Liver (tissue), 9 donors: ENCODE data around the gene MYH14. TPM values are rescaled to one million over a fixed set of nuclear protein-coding genes. Genes with fewer than 3 reads are reported as not detected.

Experiments used
- DNase-seq: peaks from one replicate; pipeline ENCODE4 v3.0.0-alpha.2; 2017; ENCODE audit warnings: low spot score
- H3K27ac ChIP-seq, 2 donors: one replicate each; pipeline ENCODE4 v1.7.0; 2013; ENCODE audit warnings: inconsistent platforms in 2 of 2, low read length in 2 of 2, control low read depth in 1 of 2, low read depth in 1 of 2, mild to moderate bottlenecking in 1 of 2
- H3K27me3 ChIP-seq, 4 donors: one replicate each; pipeline versions ENCODE4 v1.6.1 to v1.7.0; 2013; ENCODE audit warnings: low read length in 3 of 4, inconsistent platforms in 1 of 4, mild to moderate bottlenecking in 1 of 4, moderate library complexity in 1 of 4; ENCODE audit not compliant: control insufficient read depth in 4 of 4, insufficient read depth in 4 of 4
- H3K36me3 ChIP-seq, 4 donors: one replicate each; pipeline versions ENCODE4 v1.6.1 to v1.7.0; 2013; ENCODE audit warnings: low read length in 3 of 4, mild to moderate bottlenecking in 3 of 4, low read depth in 1 of 4, moderate library complexity in 1 of 4; ENCODE audit not compliant: control insufficient read depth in 4 of 4, insufficient read depth in 3 of 4
- H3K4me1 ChIP-seq, 4 donors: one replicate each; pipeline versions ENCODE4 v1.6.1 to v1.7.0; 2013; ENCODE audit warnings: low read length in 3 of 4, mild to moderate bottlenecking in 3 of 4, moderate library complexity in 1 of 4; ENCODE audit not compliant: control insufficient read depth in 4 of 4, insufficient read depth in 4 of 4
- H3K4me3 ChIP-seq, 3 donors: one replicate each; pipeline versions ENCODE4 v1.6.1 to v1.7.0; 2013; ENCODE audit warnings: low read length in 3 of 3, control low read depth in 1 of 3, low read depth in 1 of 3, mild to moderate bottlenecking in 1 of 3
- H3K9ac ChIP-seq, 2 donors: one replicate each; pipeline ENCODE4 v1.7.0; 2013; ENCODE audit warnings: low read length in 2 of 2, mild to moderate bottlenecking in 2 of 2, moderate library complexity in 2 of 2, control low read depth in 1 of 2, low read depth in 1 of 2
- H3K9me3 ChIP-seq, 4 donors: one replicate each; pipeline versions ENCODE4 v1.6.1 to v1.7.0; 2013; ENCODE audit warnings: low read length in 3 of 4; ENCODE audit not compliant: control insufficient read depth in 4 of 4
- FOXA1 ChIP-seq: IDR thresholded peaks from 2 replicates; pipeline ENCODE4 v1.6.1; 2016; ENCODE audit warnings: antibody characterized with exemption
- FOXA2 ChIP-seq: IDR thresholded peaks from 2 replicates; pipeline ENCODE4 v1.6.1; 2016; ENCODE audit warnings: antibody characterized with exemption
- GABPA ChIP-seq, 2 donors: IDR thresholded peaks in 1 of 2; conservative IDR thresholded peaks in 1 of 2; 2 replicates each; pipeline ENCODE4 v1.6.1; 2016; ENCODE audit warnings: antibody characterized with exemption in 2 of 2, mild to moderate bottlenecking in 1 of 2, moderate library complexity in 1 of 2
- HNF4A ChIP-seq, 2 donors: conservative IDR thresholded peaks; 2 replicates each; pipeline ENCODE4 v1.6.1; 2016; ENCODE audit warnings: antibody characterized with exemption in 2 of 2, mild to moderate bottlenecking in 2 of 2
- HNF4G ChIP-seq: IDR thresholded peaks from 2 replicates; pipeline ENCODE4 v1.6.1; 2016; ENCODE audit warnings: antibody characterized with exemption
- JUND ChIP-seq, 2 donors: IDR thresholded peaks; 2 replicates each; pipeline ENCODE4 v1.6.1; 2016; ENCODE audit warnings: antibody characterized with exemption in 2 of 2
- NR2F2 ChIP-seq: IDR thresholded peaks from 2 replicates; pipeline ENCODE4 v1.6.1; 2016; ENCODE audit warnings: antibody characterized with exemption
- RAD21 ChIP-seq, 2 donors: IDR thresholded peaks; 2 replicates each; pipeline ENCODE4 v1.6.1; 2016; ENCODE audit warnings: antibody characterized with exemption in 2 of 2, mild to moderate bottlenecking in 2 of 2
- TAF1 ChIP-seq: conservative IDR thresholded peaks from 2 replicates; pipeline ENCODE4 v1.6.1; 2016; ENCODE audit warnings: antibody characterized with exemption, mild to moderate bottlenecking
- YY1 ChIP-seq: IDR thresholded peaks from 2 replicates; pipeline ENCODE4 v1.6.1; 2016; ENCODE audit warnings: antibody characterized with exemption, mild to moderate bottlenecking
- WGBS: extraction: QIAGEN DNeasy Blood & Tissue Kit; methylation state at CpG from one replicate; pipeline ENCODE4 v1.1.7; 2013; 5-methylcytosine and 5-hydroxymethylcytosine counted together
- polyA plus RNA-seq, 2 donors: library from polyadenylated mRNA; stranded (reverse) in 1 of 2; unstranded in 1 of 2; fragments of 200-250 nt in 1 of 2; fragments of >200 nt in 1 of 2; fragmentation: Nextera tagmentation in 1 of 2; extraction: Ambion mirVana in 1 of 2; gene quantifications; one replicate each; pipeline versions ENCODE4 v1.2.1 to v1.2.3, GENCODE V29; 2013 to 2015
- total RNA-seq, 2 donors: library from RNA; depleted of rRNA; stranded (reverse); fragments of >200 nt; gene quantifications; one replicate each; pipeline ENCODE4 v1.2.3, GENCODE V29; 2014
- TF ChIP-seq, protein P1 (sequence below): IDR thresholded peaks from 2 replicates; pipeline ENCODE4 v1.6.1; 2016; ENCODE audit warnings: antibody characterized with exemption
- TF ChIP-seq, protein P2 (sequence below): IDR thresholded peaks from 2 replicates; pipeline ENCODE4 v1.6.1; 2016; ENCODE audit warnings: antibody characterized with exemption
- TF ChIP-seq, protein P3 (sequence below): fragments of 150-350 bp; IDR thresholded peaks from 2 replicates; pipeline ENCODE4 v1.5.1; 2017; ENCODE audit warnings: improper control_type of control experiment, low read depth, low read length; ENCODE audit not compliant: missing input control
- TF ChIP-seq, protein P4 (sequence below): IDR thresholded peaks from 2 replicates; pipeline ENCODE4 v1.6.1; 2016; ENCODE audit warnings: antibody characterized with exemption
- donor health status: healthy.
- donor health status: healthy.
- donor health status: healthy.
- donor health status: healthy.
- donor health status: healthy.

MYH14 gene
- total and polyA plus RNA-seq, 4 donors = 12.4 to 37.5 (median 25.5) TPM

DNA sequence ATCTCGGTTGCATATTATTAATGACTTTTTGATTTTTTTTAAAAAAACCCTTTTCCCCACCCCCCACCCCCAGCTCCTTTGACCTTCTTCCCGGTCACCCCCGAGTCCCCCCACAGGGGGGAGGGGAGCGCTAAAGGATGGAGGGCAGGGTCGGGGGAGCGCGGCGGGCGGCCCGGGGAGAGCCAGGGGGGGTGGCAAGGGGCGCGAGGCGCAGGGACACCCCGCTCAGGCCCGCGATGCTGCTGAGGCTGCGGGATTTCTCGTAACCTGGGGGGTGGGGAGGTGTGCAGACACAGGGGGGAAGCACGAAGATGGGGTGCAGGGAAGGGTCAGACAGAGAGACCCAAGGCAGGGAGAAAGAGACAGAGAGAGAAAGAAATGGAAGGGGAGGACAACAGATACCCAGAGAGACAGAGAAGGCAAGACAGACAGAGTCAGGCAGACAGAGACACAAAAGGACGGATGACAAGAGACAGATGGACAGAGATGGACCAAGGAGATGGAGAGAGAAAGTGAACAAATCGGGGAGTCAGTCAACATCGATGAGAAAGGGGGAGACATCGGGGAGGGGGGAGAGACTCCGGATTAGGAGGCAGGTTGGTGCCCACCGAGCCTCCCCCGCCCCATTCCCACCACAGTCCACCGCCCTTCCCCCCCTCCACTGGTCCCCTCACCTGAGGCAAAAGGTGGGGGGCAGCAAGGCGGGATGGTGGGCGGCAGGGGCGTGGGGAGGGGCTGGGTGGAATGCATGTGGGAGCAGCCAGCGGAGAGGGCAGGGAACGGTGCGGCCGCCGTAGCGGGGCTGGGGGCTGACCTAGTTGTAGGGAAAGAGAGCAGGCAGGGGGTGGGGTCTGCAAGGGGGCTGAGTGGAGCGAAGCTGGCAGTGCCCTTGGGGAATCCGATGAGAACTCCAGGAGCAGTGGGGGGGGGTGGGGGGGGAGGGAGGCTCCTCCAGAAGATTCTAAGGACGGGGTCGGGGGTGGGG lies 111.6 kb downstream of the MYH14 start:
- Histone ChIP-seq H3K36me3 (no peaks in the 10 kb centered on the region), H3K27ac (no peak overlapping the region), H3K9ac (no peak overlapping the region), H3K9me3 (no peaks in the 10 kb centered on the region), H3K4me3 (no peak overlapping the region), H3K4me1 (no peaks in the 10 kb centered on the region), H3K27me3 (peaks cover 2 to 4% (median 3%) of the 10 kb centered on the region in 4 donors)
- DNase-seq = no peak
- WGBS = 10% methylated on average over 39 of the region's 40 CpGs
- no peak for TF ChIP-seq FOXA1
- no peak for TF ChIP-seq YY1

DNA sequence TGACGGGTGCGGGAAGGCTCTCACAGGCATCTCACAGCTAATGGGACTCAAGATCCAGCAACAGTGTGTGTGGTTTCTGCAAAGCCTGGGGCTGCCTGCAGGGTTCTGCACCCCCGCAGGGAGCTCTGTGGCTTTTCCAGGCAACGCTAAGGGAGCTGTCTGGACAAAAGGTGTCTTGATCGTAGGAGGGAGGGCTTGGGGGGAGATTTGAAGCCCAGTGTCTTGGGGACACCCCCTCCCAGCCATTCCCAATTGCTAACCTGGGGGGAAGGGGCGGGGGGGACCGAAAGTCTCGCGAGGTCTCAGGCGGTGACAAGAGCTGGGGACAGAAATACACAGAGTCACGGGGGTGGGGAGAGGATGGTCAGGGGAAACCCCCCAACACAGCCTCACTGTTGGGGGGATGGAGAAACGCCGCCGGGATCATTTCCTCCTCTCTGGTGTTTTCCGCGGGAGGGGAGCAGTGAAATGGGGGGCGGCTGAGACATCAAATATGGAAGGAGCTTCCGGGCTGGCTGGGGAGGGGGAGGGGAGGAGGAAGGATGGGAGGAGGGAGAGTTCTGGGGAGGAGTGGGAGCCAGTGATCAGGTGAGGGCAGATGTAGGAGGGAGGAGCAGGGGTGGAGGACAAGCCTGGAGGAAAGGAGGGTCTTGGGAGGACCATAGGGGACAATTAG lies 112.5 kb downstream of the MYH14 start:
- WGBS = 10% methylated on average over 18 of the region's 18 CpGs
- H3K4me1 ChIP-seq = no peaks in the 10 kb centered on the region
- TF ChIP-seq, protein P1, sequence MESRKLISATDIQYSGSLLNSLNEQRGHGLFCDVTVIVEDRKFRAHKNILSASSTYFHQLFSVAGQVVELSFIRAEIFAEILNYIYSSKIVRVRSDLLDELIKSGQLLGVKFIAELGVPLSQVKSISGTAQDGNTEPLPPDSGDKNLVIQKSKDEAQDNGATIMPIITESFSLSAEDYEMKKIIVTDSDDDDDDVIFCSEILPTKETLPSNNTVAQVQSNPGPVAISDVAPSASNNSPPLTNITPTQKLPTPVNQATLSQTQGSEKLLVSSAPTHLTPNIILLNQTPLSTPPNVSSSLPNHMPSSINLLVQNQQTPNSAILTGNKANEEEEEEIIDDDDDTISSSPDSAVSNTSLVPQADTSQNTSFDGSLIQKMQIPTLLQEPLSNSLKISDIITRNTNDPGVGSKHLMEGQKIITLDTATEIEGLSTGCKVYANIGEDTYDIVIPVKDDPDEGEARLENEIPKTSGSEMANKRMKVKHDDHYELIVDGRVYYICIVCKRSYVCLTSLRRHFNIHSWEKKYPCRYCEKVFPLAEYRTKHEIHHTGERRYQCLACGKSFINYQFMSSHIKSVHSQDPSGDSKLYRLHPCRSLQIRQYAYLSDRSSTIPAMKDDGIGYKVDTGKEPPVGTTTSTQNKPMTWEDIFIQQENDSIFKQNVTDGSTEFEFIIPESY = no peak
- TF ChIP-seq NR2F2 (no peak), FOXA2 (no peak), JUND (IDR thresholded peaks at IDR 0.05) (no peak)
- TF ChIP-seq, protein P2, sequence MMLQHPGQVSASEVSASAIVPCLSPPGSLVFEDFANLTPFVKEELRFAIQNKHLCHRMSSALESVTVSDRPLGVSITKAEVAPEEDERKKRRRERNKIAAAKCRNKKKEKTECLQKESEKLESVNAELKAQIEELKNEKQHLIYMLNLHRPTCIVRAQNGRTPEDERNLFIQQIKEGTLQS = no peak
- no peak overlapping the region for H3K9ac ChIP-seq
- H3K27ac ChIP-seq = no peak overlapping the region
- no peak for DNase-seq
- no peak overlapping the region for H3K4me3 ChIP-seq
- H3K36me3 ChIP-seq = no peaks in the 10 kb centered on the region
- peaks cover 2 to 4% (median 3%) of the 10 kb centered on the region in 4 donors for H3K27me3 ChIP-seq
- H3K9me3 ChIP-seq = no peaks in the 10 kb centered on the region

DNA sequence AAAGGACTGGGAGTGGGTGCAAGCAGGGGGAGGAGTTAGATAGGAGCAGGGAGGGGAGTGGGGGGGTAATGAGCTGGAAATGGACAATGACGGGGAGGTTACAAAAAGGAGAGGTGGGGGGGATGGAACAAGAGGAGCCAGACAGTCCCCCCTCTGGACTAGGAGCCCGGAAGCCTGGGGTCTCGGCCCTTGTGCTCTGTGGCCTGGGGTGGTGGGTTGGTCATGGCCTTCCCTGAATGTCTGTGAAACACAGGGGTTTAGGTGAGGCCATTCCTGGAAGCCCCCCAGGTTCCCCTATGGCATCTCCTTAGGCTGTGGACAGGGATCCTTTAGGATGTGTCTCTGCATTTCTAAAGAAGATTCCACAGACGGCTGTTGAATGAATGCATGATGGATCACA lies 113.7 kb downstream of the MYH14 start:
- Histone ChIP-seq H3K4me3 (no peak overlapping the region), H3K36me3 (no peaks in the 10 kb centered on the region), H3K27me3 (peaks cover 2 to 4% (median 3%) of the 10 kb centered on the region in 4 donors), H3K27ac (no peak overlapping the region), H3K4me1 (no peaks in the 10 kb centered on the region), H3K9me3 (no peaks in the 10 kb centered on the region), H3K9ac (no peak overlapping the region)
- WGBS = 82% methylated on average over 4 of the region's 4 CpGs
- no peak for DNase-seq
- TF ChIP-seq, protein P3, sequence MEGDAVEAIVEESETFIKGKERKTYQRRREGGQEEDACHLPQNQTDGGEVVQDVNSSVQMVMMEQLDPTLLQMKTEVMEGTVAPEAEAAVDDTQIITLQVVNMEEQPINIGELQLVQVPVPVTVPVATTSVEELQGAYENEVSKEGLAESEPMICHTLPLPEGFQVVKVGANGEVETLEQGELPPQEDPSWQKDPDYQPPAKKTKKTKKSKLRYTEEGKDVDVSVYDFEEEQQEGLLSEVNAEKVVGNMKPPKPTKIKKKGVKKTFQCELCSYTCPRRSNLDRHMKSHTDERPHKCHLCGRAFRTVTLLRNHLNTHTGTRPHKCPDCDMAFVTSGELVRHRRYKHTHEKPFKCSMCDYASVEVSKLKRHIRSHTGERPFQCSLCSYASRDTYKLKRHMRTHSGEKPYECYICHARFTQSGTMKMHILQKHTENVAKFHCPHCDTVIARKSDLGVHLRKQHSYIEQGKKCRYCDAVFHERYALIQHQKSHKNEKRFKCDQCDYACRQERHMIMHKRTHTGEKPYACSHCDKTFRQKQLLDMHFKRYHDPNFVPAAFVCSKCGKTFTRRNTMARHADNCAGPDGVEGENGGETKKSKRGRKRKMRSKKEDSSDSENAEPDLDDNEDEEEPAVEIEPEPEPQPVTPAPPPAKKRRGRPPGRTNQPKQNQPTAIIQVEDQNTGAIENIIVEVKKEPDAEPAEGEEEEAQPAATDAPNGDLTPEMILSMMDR = no peak
- TF ChIP-seq, protein P2 = no peak
- TF ChIP-seq, protein P1 = no peak
- TF ChIP-seq GABPA (IDR thresholded peaks at IDR 0.05 in 1 of 2, conservative IDR thresholded peaks at IDR 0.05 in 1 of 2) (no peak), FOXA1 (no peak), HNF4G (no peak), TAF1 (no peak), FOXA2 (no peak), NR2F2 (no peak), YY1 (no peak), JUND (IDR thresholded peaks at IDR 0.05) (no peak), RAD21 (IDR thresholded peaks at IDR 0.05) (no peak), HNF4A (conservative IDR thresholded peaks at IDR 0.05) (no peak)
- TF ChIP-seq, protein P4, sequence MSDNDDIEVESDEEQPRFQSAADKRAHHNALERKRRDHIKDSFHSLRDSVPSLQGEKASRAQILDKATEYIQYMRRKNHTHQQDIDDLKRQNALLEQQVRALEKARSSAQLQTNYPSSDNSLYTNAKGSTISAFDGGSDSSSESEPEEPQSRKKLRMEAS = no peak
